G401 (cell line): ENCODE results near the gene CDC25C. TPM values are rescaled to one million over a fixed set of nuclear protein-coding genes. Genes with fewer than 3 reads are reported as not detected.
A peak's percentile ranks its signal among the peaks of the same experiment; 100 is the strongest.

Experiments
- DNase-seq: peaks from one replicate; pipeline ENCODE4 v3.0.0-alpha.2; 2015; ENCODE audit warnings: low spot score
- in situ Hi-C: cut with HindIII; loops from 2 replicates; pipeline ENCODE4 v1.10.0; 2016; ENCODE audit warnings: low sequenced_read_pairs, mixed read lengths
- total RNA-seq: library from RNA; depleted of rRNA; stranded (reverse); fragments of >200 nt; shearing (Covaris generic); gene quantifications from 2 replicates; pipeline ENCODE4 v1.2.3, GENCODE V29; 2014; rRNA removed

The CDC25C gene
- 39.8 and 57.5 TPM in 2 replicates for total RNA-seq

GRCh38 chr5:138331449-138332368, at the start of gene CDC25C:
CDC25C (minus strand) TSS chr5:138331804; CDS start chr5:138331180, 624 bp downstream.
- peak; percentile 100 for DNase-seq
- in situ Hi-C loops: no loop called here

- DNase-seq: no peak
- in situ Hi-C loops: no loop called here
Measured at GRCh38 chr5:138372653-138373052, 41.0 kb upstream of the CDC25C start.

GRCh38 chr5:138372225-138372624, 40.6 kb upstream of the CDC25C start:
- DNase-seq: no peak
- in situ Hi-C loops: no loop called here

- in situ Hi-C loops: no loop called here
- no peak for DNase-seq
Measured at GRCh38 chr5:138371454-138371853, 39.9 kb upstream of the CDC25C start.

GRCh38 chr5:138370537-138370936, 38.9 kb upstream of the CDC25C start:
- in situ Hi-C loops: no loop called here
- DNase-seq: no peak

- no peak for DNase-seq
- in situ Hi-C loops: no loop called here
Measured at GRCh38 chr5:138369706-138370105, 38.1 kb upstream of the CDC25C start.

- in situ Hi-C loops: no loop called here
- no peak for DNase-seq
Measured at GRCh38 chr5:138369261-138369660, 37.7 kb upstream of the CDC25C start.

- in situ Hi-C loops: no loop called here
- DNase-seq: no peak
Measured at GRCh38 chr5:138366632-138367382, 35.2 kb upstream of the CDC25C start.

- DNase-seq: no peak
- in situ Hi-C loops: no loop called here
Measured at GRCh38 chr5:138364576-138364975, 33.0 kb upstream of the CDC25C start.

GRCh38 chr5:138360941-138361452, 29.4 kb upstream of the CDC25C start:
- in situ Hi-C loops: no loop called here
- no peak for DNase-seq

GRCh38 chr5:138359621-138360020, 28.0 kb upstream of the CDC25C start:
- no peak for DNase-seq
- in situ Hi-C loops: no loop called here

GRCh38 chr5:138354926-138355378, 23.3 kb upstream of the CDC25C start:
- DNase-seq: peak; percentile 83

GRCh38 chr5:138354387-138354786, 22.8 kb upstream of the CDC25C start:
- no peak for DNase-seq
- in situ Hi-C loops: no loop called here

More at GRCh38 chr5:138354926-138355378, 23.3 kb upstream of the CDC25C start:
- in situ Hi-C loops: no loop called here

GRCh38 chr5:138353560-138354080, 22.0 kb upstream of the CDC25C start:
- DNase-seq: no peak
- in situ Hi-C loops: no loop called here

- DNase-seq: peak; percentile 66
- in situ Hi-C loops: no loop called here
Measured at GRCh38 chr5:138352722-138353559, 21.3 kb upstream of the CDC25C start.

GRCh38 chr5:138352071-138352721, 20.6 kb upstream of the CDC25C start, which contains the start of gene KDM3B:
KDM3B (plus strand) TSS chr5:138352685; CDS start chr5:138352796, 111 bp downstream.
- in situ Hi-C loops: no loop called here
- peak; percentile 62 for DNase-seq

- in situ Hi-C loops: no loop called here
Measured at GRCh38 chr5:138351517-138351916, 19.9 kb upstream of the CDC25C start.

GRCh38 chr5:138351056-138351455, 19.5 kb upstream of the CDC25C start:
- in situ Hi-C loops: no loop called here
- no peak for DNase-seq

More at GRCh38 chr5:138351517-138351916, 19.9 kb upstream of the CDC25C start:
- DNase-seq: no peak
